Measurements from ENCODE around the gene TNNT1.

Gene TNNT1

GRCh38 chr19:55106591-55106990 lies 42.4 kb downstream of the TNNT1 start:
- DNase-seq = no peak

GRCh38 chr19:55105237-55105636 lies 43.8 kb downstream of the TNNT1 start:
- DNase-seq = no peak

- DNase-seq = no peak
Observed at GRCh38 chr19:55103190-55103589, 45.8 kb downstream of the TNNT1 start.

GRCh38 chr19:55101261-55101660 lies 47.7 kb downstream of the TNNT1 start:
- no peak for DNase-seq

- no peak for DNase-seq
Observed at GRCh38 chr19:55099557-55100506, 49.2 kb downstream of the TNNT1 start.

GRCh38 chr19:55098716-55099556 lies 50.1 kb downstream of the TNNT1 start:
- no peak for DNase-seq

GRCh38 chr19:55097864-55098715 lies 50.9 kb downstream of the TNNT1 start:
- DNase-seq = no peak

- DNase-seq = no peak
Observed at GRCh38 chr19:55096061-55096701, 52.8 kb downstream of the TNNT1 start.

- DNase-seq = no peak
Observed at GRCh38 chr19:55095260-55096060, 53.5 kb downstream of the TNNT1 start.

- DNase-seq = no peak
Observed at GRCh38 chr19:55094456-55095259, 54.3 kb downstream of the TNNT1 start.

GRCh38 chr19:55092423-55093318 lies 56.3 kb downstream of the TNNT1 start:
- DNase-seq = no peak

GRCh38 chr19:55091955-55092354 lies 57.1 kb downstream of the TNNT1 start:
- no peak for DNase-seq

- no peak for DNase-seq
Observed at GRCh38 chr19:55091126-55091910, 57.7 kb downstream of the TNNT1 start.

- no peak for DNase-seq
Observed at GRCh38 chr19:55090564-55090963, 58.4 kb downstream of the TNNT1 start.

GRCh38 chr19:55089342-55089944 lies 59.6 kb downstream of the TNNT1 start:
- DNase-seq = no peak

GRCh38 chr19:55088543-55089341 lies 60.3 kb downstream of the TNNT1 start:
- DNase-seq = peak; percentile 25

GRCh38 chr19:55088021-55088451 lies 61.0 kb downstream of the TNNT1 start:
- no peak for DNase-seq
